ENCODE measurements around the gene EID2.

GRCh38 chr19:39539518-39540332, at the start of gene EID2:
- TF ChIP-seq POLR2A (IDR thresholded peaks at IDR 0.05), result peak; percentile 88 to 94
- peak; percentile 78 to 96 (median 88) for TF ChIP-seq CTCF (IDR thresholded peaks at IDR 0.05)
- peak; percentile 95 to 97 for TF ChIP-seq EP300 (IDR thresholded peaks at IDR 0.05)

Data from tibial nerve (tissue), 4 donors.